NB4 (cell line): ENCODE results near the gene LGALS3BP.

Experiments used
- MYC ChIP-seq: IDR thresholded peaks from 2 replicates; pipeline ENCODE4 v1.6.1; 2011; ENCODE audit warnings: low read depth, low read length
- POLR2A ChIP-seq: IDR thresholded peaks from 2 replicates; pipeline ENCODE4 v1.6.1; 2011; ENCODE audit warnings: mild to moderate bottlenecking; ENCODE audit not compliant: insufficient read length; ENCODE audit errors: extremely low read depth
- TF ChIP-seq, protein P1 (sequence below): IDR thresholded peaks from one replicate; pipeline ENCODE4 v1.5.1; 2012; ENCODE audit warnings: low read depth, low read length

- TF ChIP-seq MYC: no peak
- TF ChIP-seq POLR2A: peak; percentile 45
- TF ChIP-seq, protein P1, sequence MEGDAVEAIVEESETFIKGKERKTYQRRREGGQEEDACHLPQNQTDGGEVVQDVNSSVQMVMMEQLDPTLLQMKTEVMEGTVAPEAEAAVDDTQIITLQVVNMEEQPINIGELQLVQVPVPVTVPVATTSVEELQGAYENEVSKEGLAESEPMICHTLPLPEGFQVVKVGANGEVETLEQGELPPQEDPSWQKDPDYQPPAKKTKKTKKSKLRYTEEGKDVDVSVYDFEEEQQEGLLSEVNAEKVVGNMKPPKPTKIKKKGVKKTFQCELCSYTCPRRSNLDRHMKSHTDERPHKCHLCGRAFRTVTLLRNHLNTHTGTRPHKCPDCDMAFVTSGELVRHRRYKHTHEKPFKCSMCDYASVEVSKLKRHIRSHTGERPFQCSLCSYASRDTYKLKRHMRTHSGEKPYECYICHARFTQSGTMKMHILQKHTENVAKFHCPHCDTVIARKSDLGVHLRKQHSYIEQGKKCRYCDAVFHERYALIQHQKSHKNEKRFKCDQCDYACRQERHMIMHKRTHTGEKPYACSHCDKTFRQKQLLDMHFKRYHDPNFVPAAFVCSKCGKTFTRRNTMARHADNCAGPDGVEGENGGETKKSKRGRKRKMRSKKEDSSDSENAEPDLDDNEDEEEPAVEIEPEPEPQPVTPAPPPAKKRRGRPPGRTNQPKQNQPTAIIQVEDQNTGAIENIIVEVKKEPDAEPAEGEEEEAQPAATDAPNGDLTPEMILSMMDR: no peak
These were observed 54.5 kb downstream of the LGALS3BP start, which contains the start of gene TIMP2 for GRCh38 chr17:78925234-78925633.
